Heart left ventricle (tissue), 16 donors: ENCODE measurements around the gene AKR1C3. TPM values are rescaled to one million over a fixed set of nuclear protein-coding genes. Genes with fewer than 3 reads are reported as not detected.
"Not testable (repeated sequence)": the region's sequence is repeated elsewhere in the genome, so short reads cannot be mapped to it uniquely, and the experiment has no call there.

ENCODE experiments used
- ATAC-seq, 4 donors: fragments of 200-7000 bp; cut with Tn5 transposase; one replicate each; pipeline ENCODE4 v1.9.1; 2020 to 2022; ENCODE audit warnings: moderate library complexity in 4 of 4, mild to moderate bottlenecking in 3 of 4, moderate number of reproducible peaks in 1 of 4
- DNase-seq, 5 donors: peaks; one replicate each; pipeline ENCODE4 v3.0.0-alpha.2; 2020
- H3K27ac ChIP-seq, 12 donors: fragments of 200-600 bp; sonication (generic) in 4 of 12; one replicate each; pipeline versions ENCODE4 v1.5.0 to v1.8.0; 2016 to 2022; ENCODE audit warnings: mild to moderate bottlenecking in 2 of 12
- H3K27me3 ChIP-seq, 9 donors: fragments of 200-600 bp; sonication (generic) in 2 of 9; one replicate each; pipeline versions ENCODE4 v1.5.1 to v1.8.0; 2016 to 2022; ENCODE audit warnings: mild to moderate bottlenecking in 3 of 9
- H3K36me3 ChIP-seq, 9 donors: fragments of 200-600 bp; sonication (generic) in 2 of 9; one replicate each; pipeline versions ENCODE4 v1.5.0 to v1.8.0; 2018 to 2022; ENCODE audit warnings: mild to moderate bottlenecking in 2 of 9
- H3K4me1 ChIP-seq, 12 donors: fragments of 200-600 bp; sonication (generic) in 4 of 12; one replicate each; pipeline versions ENCODE4 v1.5.0 to v1.8.0; 2016 to 2022; ENCODE audit warnings: mild to moderate bottlenecking in 3 of 12
- H3K4me3 ChIP-seq, 12 donors: fragments of 200-600 bp; sonication (generic) in 4 of 12; one replicate each; pipeline versions ENCODE4 v1.5.0 to v1.8.0; 2017 to 2022; ENCODE audit warnings: mild to moderate bottlenecking in 9 of 12, moderate library complexity in 4 of 12
- H3K9me3 ChIP-seq, 12 donors: fragments of 200-600 bp; sonication (generic) in 4 of 12; one replicate each; pipeline versions ENCODE4 v1.5.0 to v1.8.0; 2016 to 2022; ENCODE audit warnings: mild to moderate bottlenecking in 1 of 12
- POLR2A ChIP-seq, 2 donors: fragments of 450-650 bp; IDR thresholded peaks; one replicate each; pipeline ENCODE4 v1.6.1; 2017; ENCODE audit warnings: antibody characterized with exemption in 2 of 2, mild to moderate bottlenecking in 2 of 2, moderate library complexity in 2 of 2
- WGBS, 4 donors: extraction: QIAGEN DNeasy Blood & Tissue Kit in 2 of 4; methylation state at CpG; one replicate each; pipeline versions ENCODE4 v1.1.5 to v1.1.7; 2013 to 2018; 5-methylcytosine and 5-hydroxymethylcytosine counted together
- intact Hi-C, 10 donors: fragments of 100-400 bp; cut with DNase I; formaldehyde crosslinking; loops; one replicate each; pipeline versions ENCODE4 v1.11.1 to v1.14.2; 2022
- polyA plus RNA-seq, 2 donors: library from polyadenylated mRNA; stranded (reverse); fragments of 200-250 nt; gene quantifications; one replicate each; pipeline ENCODE4 v1.2.3, GENCODE V29; 2013
- total RNA-seq, 9 donors: library from RNA; depleted of rRNA in 2 of 9; stranded (reverse); fragments of >200 nt in 2 of 9; fragmentation: NEBNext Ultra II Directional in 3 of 9; extraction: Animal tissue kit (Norgen Biotek cat#: 25700) in 3 of 9; gene quantifications; one replicate each; pipeline versions ENCODE4 v1.1.0 to v1.2.4, GENCODE V29; 2016 to 2023
- TF ChIP-seq, protein P1 (sequence below), 12 donors: fragments of 200-600 bp; sonication (generic) in 4 of 12; IDR thresholded peaks; one replicate each; pipeline versions ENCODE4 v1.5.0 to v1.8.0; 2018 to 2022; ENCODE audit warnings: antibody characterized with exemption in 12 of 12, mild to moderate bottlenecking in 5 of 12
- donor health status: ischemic (EF 13 %, LVEDD 7.1; RV severe dilation, severe dysfunction).
- donor health status: healthy with polysubstance abuse.
- donor health status: DM: no; HTN: yes; CAD: no.
- donor health status: DM: no; HTN: no; CAD: no.
- donor health status: ischemic (EF 25% LVEDD 6.9; RV normal size, moderate dysfunction).
- donor health status: ischemic (EF 25% LVEDD 5.7; RV mildly dilated, moderate dysfunction).
- donor health status: healthy.
- donor health status: DM: yes; HTN: yes; CAD: no.
- donor health status: ischemic (EF 35%, LVEDD 5.7; RV mildly dilated, moderate dysfunction).
- donor health status: nonischemic (EF 11% LVEDD 7.7; RV severe dilation, severe dysfunction).
- donor health status: DM: yes; HTN: yes; CAD: no.
- donor health status: PGD.
- donor health status: ischemic (EF 29% LVEDD 5.4; RV normal size, mild dysfunction).
- donor health status: nonischemic (EF 23%, LVEDD 6.1; RV moderate dilation, normal function).

Gene AKR1C3
- total and polyA plus RNA-seq, 11 donors, result 13.9 to 25.1 (median 21.1) TPM

DNA sequence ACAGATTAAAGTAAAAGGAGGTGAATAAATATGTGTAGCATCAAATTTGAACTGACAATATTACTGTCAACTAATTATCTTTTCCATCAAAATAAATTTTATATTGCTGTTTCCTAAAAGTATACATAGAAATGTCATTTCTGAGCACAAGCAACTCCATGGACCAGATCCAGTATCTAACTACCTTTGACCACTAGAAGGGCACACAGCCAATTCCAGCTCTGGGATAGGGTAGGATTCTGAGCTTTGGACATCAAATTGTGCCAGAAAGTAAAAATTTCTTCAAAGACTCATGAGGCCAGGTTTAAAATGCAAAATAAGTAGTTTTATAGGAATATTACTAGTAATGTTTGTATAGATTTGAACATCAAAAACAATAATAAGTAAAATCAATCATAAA, 29.7 kb downstream of the AKR1C3 start:
- ATAC-seq, result no peak
- no peak overlapping the region for H3K27ac ChIP-seq
- intact Hi-C loops, result no loop called here
- no peaks in the 10 kb centered on the region for H3K4me1 ChIP-seq
- no peaks in the 10 kb centered on the region for H3K36me3 ChIP-seq
- no peak for DNase-seq
- H3K27me3 ChIP-seq, result no peaks in the 10 kb centered on the region
- H3K4me3 ChIP-seq, result no peak overlapping the region
- TF ChIP-seq, protein P1, sequence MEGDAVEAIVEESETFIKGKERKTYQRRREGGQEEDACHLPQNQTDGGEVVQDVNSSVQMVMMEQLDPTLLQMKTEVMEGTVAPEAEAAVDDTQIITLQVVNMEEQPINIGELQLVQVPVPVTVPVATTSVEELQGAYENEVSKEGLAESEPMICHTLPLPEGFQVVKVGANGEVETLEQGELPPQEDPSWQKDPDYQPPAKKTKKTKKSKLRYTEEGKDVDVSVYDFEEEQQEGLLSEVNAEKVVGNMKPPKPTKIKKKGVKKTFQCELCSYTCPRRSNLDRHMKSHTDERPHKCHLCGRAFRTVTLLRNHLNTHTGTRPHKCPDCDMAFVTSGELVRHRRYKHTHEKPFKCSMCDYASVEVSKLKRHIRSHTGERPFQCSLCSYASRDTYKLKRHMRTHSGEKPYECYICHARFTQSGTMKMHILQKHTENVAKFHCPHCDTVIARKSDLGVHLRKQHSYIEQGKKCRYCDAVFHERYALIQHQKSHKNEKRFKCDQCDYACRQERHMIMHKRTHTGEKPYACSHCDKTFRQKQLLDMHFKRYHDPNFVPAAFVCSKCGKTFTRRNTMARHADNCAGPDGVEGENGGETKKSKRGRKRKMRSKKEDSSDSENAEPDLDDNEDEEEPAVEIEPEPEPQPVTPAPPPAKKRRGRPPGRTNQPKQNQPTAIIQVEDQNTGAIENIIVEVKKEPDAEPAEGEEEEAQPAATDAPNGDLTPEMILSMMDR (IDR thresholded peaks at IDR 0.05), result no peak
- TF ChIP-seq POLR2A (IDR thresholded peaks at IDR 0.05), result no peak
- peaks cover 0 to 18% (median 5%) of the 10 kb centered on the region in 12 donors for H3K9me3 ChIP-seq

DNA sequence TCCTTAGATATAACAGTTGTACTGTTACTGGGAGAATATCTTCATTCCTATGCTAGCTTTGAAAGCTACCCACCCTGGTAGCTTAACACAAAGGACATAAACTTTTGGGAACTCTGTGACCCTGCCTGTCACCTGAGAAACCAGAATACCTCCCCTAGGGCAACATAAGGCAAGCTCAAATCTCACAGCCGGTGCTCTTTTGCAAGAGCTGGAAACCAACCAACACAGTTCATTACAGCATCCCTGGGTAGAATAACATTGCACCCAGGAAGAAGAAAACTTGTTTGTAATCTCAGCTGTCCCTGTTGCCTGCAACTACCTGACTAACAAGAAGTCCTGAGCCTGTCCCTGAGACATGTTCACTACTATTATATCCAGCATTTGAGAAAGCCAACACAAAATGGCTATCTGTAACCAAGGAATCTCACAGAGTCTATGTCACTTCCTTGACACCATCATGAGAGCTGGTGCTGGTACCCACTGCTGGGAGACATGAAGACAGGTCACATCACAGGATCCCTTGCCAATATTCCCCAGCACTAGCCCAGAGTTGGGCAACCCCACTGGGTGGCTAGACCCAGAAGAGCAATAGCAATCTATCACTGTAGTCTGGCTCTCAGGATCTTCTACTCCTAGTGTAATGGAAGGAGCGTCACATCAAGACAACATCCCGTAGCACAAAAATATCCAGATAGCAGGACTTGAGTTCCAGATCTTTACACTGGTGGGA, 31.3 kb downstream of the AKR1C3 start:
- no peaks in the 10 kb centered on the region for H3K4me1 ChIP-seq
- 74 to 92% (median 87%) methylated on average over 3 of the region's 3 CpGs for WGBS, 4 donors

GRCh38 chr10:5135581-5135980, 41.4 kb downstream of the AKR1C3 start:
- Histone ChIP-seq H3K9me3 (peaks cover 0 to 34% (median 16%) of the 10 kb centered on the region in 12 donors), H3K36me3 (no peaks in the 10 kb centered on the region), H3K27me3 (no peaks in the 10 kb centered on the region), H3K4me3 (no peak overlapping the region), H3K4me1 (no peaks in the 10 kb centered on the region), H3K27ac (no peak overlapping the region)
- no peak for ATAC-seq
- intact Hi-C loops, result no loop called here
- 79 to 88% (median 86%) methylated on average over 2 of the region's 2 CpGs for whole genome bisulfite sequencing, 4 donors
- DNase-seq, result no peak
- TF ChIP-seq, protein P1 (IDR thresholded peaks at IDR 0.05), result no peak
- TF ChIP-seq POLR2A (IDR thresholded peaks at IDR 0.05), result no peak

More for the DNA sequence above, 31.3 kb downstream of the AKR1C3 start:
- Histone ChIP-seq H3K36me3 (no peaks in the 10 kb centered on the region), H3K9me3 (peaks cover 0 to 22% (median 5%) of the 10 kb centered on the region in 12 donors), H3K27me3 (no peaks in the 10 kb centered on the region), H3K4me3 (no peak overlapping the region), H3K27ac (no peak overlapping the region)
- DNase-seq (no peak), ATAC-seq (no peak)
- TF ChIP-seq, protein P1 (IDR thresholded peaks at IDR 0.05), result no peak
- no peak for TF ChIP-seq POLR2A (IDR thresholded peaks at IDR 0.05)
- intact Hi-C loops, result no loop called here

- ATAC-seq (no peak), DNase-seq (no peak)
- WGBS, 4 donors, result 78 to 90% (median 88%) methylated on average over 1 of the region's 1 CpG
- intact Hi-C loops, result no loop called here
- Histone ChIP-seq H3K36me3 (no peaks in the 10 kb centered on the region), H3K4me3 (no peak overlapping the region), H3K9me3 (peaks cover 0 to 35% (median 16%) of the 10 kb centered on the region in 12 donors), H3K27me3 (no peaks in the 10 kb centered on the region), H3K27ac (no peak overlapping the region), H3K4me1 (no peaks in the 10 kb centered on the region)
- no peak for TF ChIP-seq POLR2A (IDR thresholded peaks at IDR 0.05)
- TF ChIP-seq, protein P1 (IDR thresholded peaks at IDR 0.05), result no peak
These were observed 42.4 kb downstream of the AKR1C3 start for GRCh38 chr10:5136468-5137087.

GRCh38 chr10:5137699-5138098, 43.5 kb downstream of the AKR1C3 start:
- H3K4me3 ChIP-seq, H3K27ac ChIP-seq, intact Hi-C loops, DNase-seq, H3K36me3 ChIP-seq, ATAC-seq, H3K27me3 ChIP-seq, H3K4me1 ChIP-seq: not testable (repeated sequence)
- H3K9me3 ChIP-seq, result peaks cover 0 to 35% (median 16%) of the 10 kb centered on the region in 12 donors
- whole genome bisulfite sequencing, 4 donors, result 23 to 65% (median 33%) methylated on average over 4 of the region's 4 CpGs
